Measurements from ENCODE around the gene GMIP. TPM values are rescaled to one million over a fixed set of nuclear protein-coding genes. Genes with fewer than 3 reads are reported as not detected.

Gene GMIP
- total and polyA plus RNA-seq, 2 of the 13 experiments (the other 11 are each of a cell fraction or from before 2014, with no cell fraction given), result 1.5 to 1.8 TPM

- TF ChIP-seq ZNF770 (CRISPR knock-in tag; IDR thresholded peaks at IDR 0.05), result peak; percentile 39
- peak; percentile 59; the same call in 1 of the 2 replicates for TF ChIP-seq TFE3 (CRISPR knock-in tag; IDR thresholded peaks at IDR 0.05)
- 0 out of 2 replicates have a peak, but pooled peaks have one; percentile 36 for TF ChIP-seq POGZ (CRISPR knock-in tag; IDR thresholded peaks at IDR 0.05)
- peak; percentile 34 for TF ChIP-seq PHF5A (CRISPR knock-in tag; IDR thresholded peaks at IDR 0.05; ENCODE audit: low read depth, unreplicated experiment)
- TF ChIP-seq FOXC1 (CRISPR knock-in tag; IDR thresholded peaks at IDR 0.05; ENCODE audit: borderline replicate concordance), result no peak
- no peak for TF ChIP-seq LCORL (IDR thresholded peaks at IDR 0.05)
- TF ChIP-seq LCORL (CRISPR knock-in tag; IDR thresholded peaks at IDR 0.05), result peak; percentile 84
- peak; percentile 95 for TF ChIP-seq ZNF558 (CRISPR knock-in tag; IDR thresholded peaks at IDR 0.05; ENCODE audit: borderline replicate concordance)
- no peak for TF ChIP-seq EEA1 (CRISPR knock-in tag; IDR thresholded peaks at IDR 0.05; ENCODE audit: borderline replicate concordance)
- peak; percentile 87; the same call in 1 of the 2 replicates for TF ChIP-seq KDM4B (CRISPR knock-in tag; IDR thresholded peaks at IDR 0.05)
- no peak for TF ChIP-seq PBX3 (CRISPR knock-in tag; IDR thresholded peaks at IDR 0.05; ENCODE audit: borderline replicate concordance)
- peak; percentile 86 for TF ChIP-seq TBX2 (CRISPR knock-in tag; IDR thresholded peaks at IDR 0.05; ENCODE audit: borderline replicate concordance)
- peak; percentile 18; the same call in 1 of the 2 replicates for TF ChIP-seq ZNF740 (CRISPR knock-in tag; IDR thresholded peaks at IDR 0.05)
- TF ChIP-seq PCBP2 (optimal IDR thresholded peaks at IDR 0.05; ENCODE audit: low read depth, low read length, poor library complexity, severe bottlenecking), result no peak
- TF ChIP-seq, protein P1, sequence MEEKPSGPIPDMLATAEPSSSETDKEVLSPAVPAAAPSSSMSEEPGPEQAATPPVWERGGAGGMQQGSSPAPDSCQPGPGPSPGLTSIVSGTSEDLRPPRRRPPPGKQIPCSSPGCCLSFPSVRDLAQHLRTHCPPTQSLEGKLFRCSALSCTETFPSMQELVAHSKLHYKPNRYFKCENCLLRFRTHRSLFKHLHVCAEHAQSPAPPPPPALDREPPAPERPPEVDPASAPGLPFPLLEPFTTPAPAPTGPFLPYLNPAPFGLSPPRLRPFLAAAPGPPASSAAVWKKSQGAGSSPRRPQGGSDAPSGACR (CRISPR knock-in tag; IDR thresholded peaks at IDR 0.05), result peak; percentile 92; the same call in 1 of the 2 replicates
- TF ChIP-seq, protein P2, sequence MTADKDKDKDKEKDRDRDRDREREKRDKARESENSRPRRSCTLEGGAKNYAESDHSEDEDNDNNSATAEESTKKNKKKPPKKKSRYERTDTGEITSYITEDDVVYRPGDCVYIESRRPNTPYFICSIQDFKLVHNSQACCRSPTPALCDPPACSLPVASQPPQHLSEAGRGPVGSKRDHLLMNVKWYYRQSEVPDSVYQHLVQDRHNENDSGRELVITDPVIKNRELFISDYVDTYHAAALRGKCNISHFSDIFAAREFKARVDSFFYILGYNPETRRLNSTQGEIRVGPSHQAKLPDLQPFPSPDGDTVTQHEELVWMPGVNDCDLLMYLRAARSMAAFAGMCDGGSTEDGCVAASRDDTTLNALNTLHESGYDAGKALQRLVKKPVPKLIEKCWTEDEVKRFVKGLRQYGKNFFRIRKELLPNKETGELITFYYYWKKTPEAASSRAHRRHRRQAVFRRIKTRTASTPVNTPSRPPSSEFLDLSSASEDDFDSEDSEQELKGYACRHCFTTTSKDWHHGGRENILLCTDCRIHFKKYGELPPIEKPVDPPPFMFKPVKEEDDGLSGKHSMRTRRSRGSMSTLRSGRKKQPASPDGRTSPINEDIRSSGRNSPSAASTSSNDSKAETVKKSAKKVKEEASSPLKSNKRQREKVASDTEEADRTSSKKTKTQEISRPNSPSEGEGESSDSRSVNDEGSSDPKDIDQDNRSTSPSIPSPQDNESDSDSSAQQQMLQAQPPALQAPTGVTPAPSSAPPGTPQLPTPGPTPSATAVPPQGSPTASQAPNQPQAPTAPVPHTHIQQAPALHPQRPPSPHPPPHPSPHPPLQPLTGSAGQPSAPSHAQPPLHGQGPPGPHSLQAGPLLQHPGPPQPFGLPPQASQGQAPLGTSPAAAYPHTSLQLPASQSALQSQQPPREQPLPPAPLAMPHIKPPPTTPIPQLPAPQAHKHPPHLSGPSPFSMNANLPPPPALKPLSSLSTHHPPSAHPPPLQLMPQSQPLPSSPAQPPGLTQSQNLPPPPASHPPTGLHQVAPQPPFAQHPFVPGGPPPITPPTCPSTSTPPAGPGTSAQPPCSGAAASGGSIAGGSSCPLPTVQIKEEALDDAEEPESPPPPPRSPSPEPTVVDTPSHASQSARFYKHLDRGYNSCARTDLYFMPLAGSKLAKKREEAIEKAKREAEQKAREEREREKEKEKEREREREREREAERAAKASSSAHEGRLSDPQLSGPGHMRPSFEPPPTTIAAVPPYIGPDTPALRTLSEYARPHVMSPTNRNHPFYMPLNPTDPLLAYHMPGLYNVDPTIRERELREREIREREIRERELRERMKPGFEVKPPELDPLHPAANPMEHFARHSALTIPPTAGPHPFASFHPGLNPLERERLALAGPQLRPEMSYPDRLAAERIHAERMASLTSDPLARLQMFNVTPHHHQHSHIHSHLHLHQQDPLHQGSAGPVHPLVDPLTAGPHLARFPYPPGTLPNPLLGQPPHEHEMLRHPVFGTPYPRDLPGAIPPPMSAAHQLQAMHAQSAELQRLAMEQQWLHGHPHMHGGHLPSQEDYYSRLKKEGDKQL (CRISPR knock-in tag; IDR thresholded peaks at IDR 0.05; ENCODE audit: low read depth), result 0 out of 2 replicates have a peak, but pooled peaks have one; percentile 26
- peak; percentile 33; the same call in 1 of the 2 replicates for TF ChIP-seq RAD21 (CRISPR knock-in tag; IDR thresholded peaks at IDR 0.05)
Observed at GRCh38 chr19:19668230-19669012, 25.0 kb upstream of the GMIP start, which contains the start of gene ZNF101 (continued).

Measured in HepG2 (cell line).